H1 (cell line): ENCODE data around the gene FAM151A.
"Not testable (repeated sequence)": the region's sequence is repeated elsewhere in the genome, so short reads cannot be mapped to it uniquely, and the experiment has no call there.

Experiments
- ATF3 ChIP-seq: IDR thresholded peaks from 2 replicates; pipeline ENCODE4 v1.6.1; 2011; ENCODE audit warnings: low read depth, mild to moderate bottlenecking, low read length; ENCODE audit not compliant: insufficient read depth
- BACH1 ChIP-seq: IDR thresholded peaks from 2 replicates; pipeline ENCODE4 v1.6.1; 2012; ENCODE audit warnings: low read length, improper control_type of control experiment
- EZH2 ChIP-seq: fragments of 200-600 bp; sonication (generic); IDR thresholded peaks from 2 replicates; pipeline ENCODE4 v1.7.1; 2012; ENCODE audit warnings: low read depth, mild to moderate bottlenecking, moderate library complexity, low read length, inconsistent platforms; ENCODE audit not compliant: severe bottlenecking
- JUN ChIP-seq: IDR thresholded peaks from 2 replicates; pipeline ENCODE4 v1.6.1; 2011; ENCODE audit warnings: low read depth, mild to moderate bottlenecking, improper control_type of control experiment, low read length
- JUND ChIP-seq: IDR thresholded peaks from 2 replicates; pipeline ENCODE4 v1.6.1; 2011; ENCODE audit warnings: mild to moderate bottlenecking, improper control_type of control experiment, low read length
- POLR2AphosphoS5 ChIP-seq: IDR thresholded peaks from 2 replicates; pipeline ENCODE4 v1.6.1; 2011; ENCODE audit warnings: low read depth, low read length
- RFX5 ChIP-seq: IDR thresholded peaks from 2 replicates; pipeline ENCODE4 v1.6.1; 2011; ENCODE audit warnings: low read depth, low read length, improper control_type of control experiment, borderline replicate concordance
- RNF2 ChIP-seq: fragments of 200-900, 300-1000 bp; sonication (generic); IDR thresholded peaks from 2 replicates; pipeline ENCODE4 v1.7.1; 2016; ENCODE audit warnings: borderline replicate concordance, low read depth, mild to moderate bottlenecking, antibody characterized with exemption, low read length; ENCODE audit not compliant: poor library complexity, severe bottlenecking; ENCODE audit errors: missing control alignments
- SIX5 ChIP-seq: IDR thresholded peaks from 2 replicates; pipeline ENCODE4 v1.6.1; 2011; ENCODE audit warnings: mild to moderate bottlenecking, low read depth, low read length
- SP1 ChIP-seq: IDR thresholded peaks from 2 replicates; pipeline ENCODE4 v1.6.1; 2011; ENCODE audit warnings: low read depth, low read length
- SRF ChIP-seq: IDR thresholded peaks from 2 replicates; pipeline ENCODE4 v1.6.1; 2011; ENCODE audit warnings: mild to moderate bottlenecking, low read depth, low read length, moderate library complexity
- TF ChIP-seq, protein P1 (sequence below), 3 experiments: IDR thresholded peaks; 1 replicate in 2 of 3; 2 replicates in 1 of 3; pipeline versions ENCODE4 v1.5.1 to v1.6.1; 2011; ENCODE audit warnings: low read length in 3 of 3, mild to moderate bottlenecking in 3 of 3, inconsistent platforms in 2 of 3, low read depth in 1 of 3, moderate library complexity in 1 of 3; ENCODE audit not compliant: insufficient read depth in 1 of 3; ENCODE audit errors: control extremely low read depth in 1 of 3

GRCh38 chr1:54635804-54636203, 12.5 kb upstream of the FAM151A start:
- TF ChIP-seq, protein P1, sequence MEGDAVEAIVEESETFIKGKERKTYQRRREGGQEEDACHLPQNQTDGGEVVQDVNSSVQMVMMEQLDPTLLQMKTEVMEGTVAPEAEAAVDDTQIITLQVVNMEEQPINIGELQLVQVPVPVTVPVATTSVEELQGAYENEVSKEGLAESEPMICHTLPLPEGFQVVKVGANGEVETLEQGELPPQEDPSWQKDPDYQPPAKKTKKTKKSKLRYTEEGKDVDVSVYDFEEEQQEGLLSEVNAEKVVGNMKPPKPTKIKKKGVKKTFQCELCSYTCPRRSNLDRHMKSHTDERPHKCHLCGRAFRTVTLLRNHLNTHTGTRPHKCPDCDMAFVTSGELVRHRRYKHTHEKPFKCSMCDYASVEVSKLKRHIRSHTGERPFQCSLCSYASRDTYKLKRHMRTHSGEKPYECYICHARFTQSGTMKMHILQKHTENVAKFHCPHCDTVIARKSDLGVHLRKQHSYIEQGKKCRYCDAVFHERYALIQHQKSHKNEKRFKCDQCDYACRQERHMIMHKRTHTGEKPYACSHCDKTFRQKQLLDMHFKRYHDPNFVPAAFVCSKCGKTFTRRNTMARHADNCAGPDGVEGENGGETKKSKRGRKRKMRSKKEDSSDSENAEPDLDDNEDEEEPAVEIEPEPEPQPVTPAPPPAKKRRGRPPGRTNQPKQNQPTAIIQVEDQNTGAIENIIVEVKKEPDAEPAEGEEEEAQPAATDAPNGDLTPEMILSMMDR (IDR thresholded peaks at IDR 0.05; ENCODE audit: control extremely low read depth in 1 of 3, insufficient read depth in 1 of 3, low read depth in 1 of 3, low read length in 3 of 3): not testable (repeated sequence)
- TF ChIP-seq RFX5, SIX5, EZH2, ATF3, POLR2AphosphoS5, JUN, BACH1, JUND, SRF, SP1, RNF2: not testable (repeated sequence)
